Stimulated activated CD4-positive, alpha-beta T cell treated with anti-CD3 and anti-CD28 coated beads, TNF-alpha, amount 100 ng/mL, for 1 hour (primary cell): ENCODE data around the gene AHI1.

Experiments used
- DNase-seq, 3 donors: peaks; one replicate each; pipeline ENCODE4 v3.0.0-alpha.2; 2020; ENCODE audit warnings: low read depth in 3 of 3, low spot score in 1 of 3

Gene AHI1

GRCh38 chr6:135334169-135334568 is 163.4 kb downstream of the AHI1 start:
- DNase-seq, result no peak

- no peak for DNase-seq
Measured at GRCh38 chr6:135331002-135331401, 166.5 kb downstream of the AHI1 start.

GRCh38 chr6:135329851-135330803 is 167.4 kb downstream of the AHI1 start:
- DNase-seq, result no peak

- no peak for DNase-seq
Measured at GRCh38 chr6:135328136-135328535, 169.4 kb downstream of the AHI1 start.

GRCh38 chr6:135325624-135326424 is 171.7 kb downstream of the AHI1 start:
- no peak for DNase-seq

GRCh38 chr6:135324531-135324930 is 173.0 kb downstream of the AHI1 start:
- no peak for DNase-seq

GRCh38 chr6:135323979-135324378 is 173.6 kb downstream of the AHI1 start:
- no peak for DNase-seq

- no peak for DNase-seq
Measured at GRCh38 chr6:135323202-135323668, 174.3 kb downstream of the AHI1 start.

- DNase-seq, result no peak
Measured at GRCh38 chr6:135322427-135323201, 174.9 kb downstream of the AHI1 start.

GRCh38 chr6:135320721-135321621 is 176.6 kb downstream of the AHI1 start:
- no peak for DNase-seq

GRCh38 chr6:135319819-135320218 is 177.7 kb downstream of the AHI1 start:
- DNase-seq, result no peak

GRCh38 chr6:135318738-135319469 is 178.6 kb downstream of the AHI1 start:
- DNase-seq, result no peak

- no peak for DNase-seq
Measured at GRCh38 chr6:135314543-135314942, 183.0 kb downstream of the AHI1 start.

GRCh38 chr6:135311446-135312200 is 185.9 kb downstream of the AHI1 start:
- no peak for DNase-seq

GRCh38 chr6:135310291-135310690 is 187.2 kb downstream of the AHI1 start:
- no peak for DNase-seq

- no peak for DNase-seq
Measured at GRCh38 chr6:135306740-135307420, 190.7 kb downstream of the AHI1 start.

GRCh38 chr6:135306166-135306565 is 191.4 kb downstream of the AHI1 start:
- DNase-seq, result no peak

GRCh38 chr6:135305684-135306083 is 191.9 kb downstream of the AHI1 start:
- DNase-seq, result no peak
